Neural progenitor cell (in vitro differentiated cells): Measurements from ENCODE around the gene TRMT61B. TPM values are rescaled to one million over a fixed set of nuclear protein-coding genes. Genes with fewer than 3 reads are reported as not detected.

Source experiments
- DNase-seq: peaks from one replicate; pipeline ENCODE4 v3.0.0-alpha.2; 2016; ENCODE audit warnings: low spot score
- H2AFZ ChIP-seq: fragments of 200-600 bp; sonication (generic); replicated peaks from 2 replicates; pipeline ENCODE4 v1.6.1; 2016; ENCODE audit warnings: antibody characterized with exemption
- H3F3A ChIP-seq: fragments of 200-600 bp; sonication (generic); 2 replicates; pipeline ENCODE4 v1.6.1; 2016; ENCODE audit warnings: antibody characterized with exemption, low read depth
- H3K27ac ChIP-seq: fragments of 200-600 bp; sonication (generic); 2 replicates; pipeline ENCODE4 v1.5.1; 2016; ENCODE audit warnings: mild to moderate bottlenecking
- H3K27me3 ChIP-seq: fragments of 200-600 bp; sonication (generic); 2 replicates; pipeline ENCODE4 v1.6.1; 2016; ENCODE audit warnings: mild to moderate bottlenecking, moderate library complexity
- H3K36me3 ChIP-seq: fragments of 200-600 bp; sonication (generic); 2 replicates; pipeline ENCODE4 v1.5.1; 2016
- H3K4me1 ChIP-seq: fragments of 200-600 bp; sonication (generic); 2 replicates; pipeline ENCODE4 v1.6.1; 2016; ENCODE audit warnings: mixed run types
- H3K4me2 ChIP-seq: fragments of 200-600 bp; sonication (generic); 2 replicates; pipeline ENCODE4 v1.6.1; 2016
- H3K4me3 ChIP-seq: fragments of 200-600 bp; sonication (generic); 2 replicates; pipeline ENCODE4 v1.5.1; 2016
- H3K79me2 ChIP-seq: fragments of 200-600 bp; sonication (generic); 2 replicates; pipeline ENCODE4 v1.6.1; 2016; ENCODE audit warnings: low read depth
- H3K9ac ChIP-seq: fragments of 200-600 bp; sonication (generic); 2 replicates; pipeline ENCODE4 v1.6.1; 2016
- H3K9me3 ChIP-seq: fragments of 200-600 bp; sonication (generic); 2 replicates; pipeline ENCODE4 v1.5.1; 2016; ENCODE audit warnings: low read depth
- H4K20me1 ChIP-seq: fragments of 200-600 bp; sonication (generic); 2 replicates; pipeline ENCODE4 v1.6.1; 2016; ENCODE audit warnings: low read depth
- H3K27ac Mint-ChIP-seq: 3 replicates; pipeline ENCODE4 v1.8.0; 2021; ENCODE audit warnings: mixed read lengths
- H3K27me3 Mint-ChIP-seq: 2 replicates; pipeline ENCODE4 v1.8.0; 2022; ENCODE audit warnings: low read depth, mild to moderate bottlenecking, inconsistent platforms, moderate library complexity, mixed read lengths; ENCODE audit not compliant: insufficient read depth
- H3K36me3 Mint-ChIP-seq: 3 replicates; pipeline ENCODE4 v1.8.0; 2021; ENCODE audit warnings: mixed read lengths
- H3K4me1 Mint-ChIP-seq: 3 replicates; pipeline ENCODE4 v1.8.0; 2021; ENCODE audit warnings: mixed read lengths
- H3K4me3 Mint-ChIP-seq: 3 replicates; pipeline ENCODE4 v1.8.0; 2021; ENCODE audit warnings: mild to moderate bottlenecking, moderate library complexity, mixed read lengths
- H3K9me3 Mint-ChIP-seq: 3 replicates; pipeline ENCODE4 v1.8.0; 2020; ENCODE audit warnings: mixed read lengths
- EZH2 ChIP-seq: fragments of 200-600 bp; sonication (generic); IDR thresholded peaks from 2 replicates; pipeline ENCODE4 v1.6.1; 2017; ENCODE audit warnings: antibody characterized with exemption, mild to moderate bottlenecking, moderate library complexity
- EZH2phosphoT487 ChIP-seq: fragments of 200-600 bp; sonication (generic); IDR thresholded peaks from 2 replicates; pipeline ENCODE4 v1.6.1; 2017; ENCODE audit warnings: antibody characterized with exemption
- total RNA-seq: library from RNA; depleted of rRNA; stranded (reverse); fragments of >200 nt; gene quantifications from 2 replicates; pipeline ENCODE4 v1.2.3, GENCODE V29; 2015; ENCODE audit warnings: low replicate concordance
- TF ChIP-seq, protein P1 (sequence below): fragments of 200-600 bp; sonication (generic); IDR thresholded peaks from 2 replicates; pipeline ENCODE4 v1.5.1; 2017; ENCODE audit warnings: antibody characterized with exemption, mild to moderate bottlenecking

Gene TRMT61B
- total RNA-seq, 1 donor from 2014 or later = 23.9 TPM

DNA sequence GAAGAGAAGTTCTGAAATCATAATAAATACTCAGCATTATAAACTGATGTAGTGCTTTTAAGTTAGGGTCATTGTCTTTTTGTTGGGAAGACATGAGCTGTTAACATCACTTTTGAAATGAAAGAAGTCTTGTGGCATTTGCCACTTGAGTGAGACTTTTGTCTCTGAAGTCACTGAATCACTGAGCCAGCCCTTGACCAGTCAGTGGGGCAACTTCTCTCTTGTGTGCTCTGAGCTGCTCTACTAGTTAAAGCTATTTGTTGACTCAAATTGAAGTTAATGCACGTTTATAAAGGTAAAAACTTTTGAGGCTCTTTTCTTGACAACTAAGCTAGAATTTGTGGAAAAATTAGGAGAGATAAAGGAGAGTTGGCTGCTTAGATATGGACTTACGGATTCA lies 31.1 kb upstream of the TRMT61B start:
- Histone ChIP-seq H3K9ac (no peak overlapping the region), H3K4me2 (peak overlapping the region; percentile 10), H2AFZ (no peak overlapping the region), H3K36me3 (peaks cover 5% of the 10 kb centered on the region), H3K79me2 (peaks cover 100% of the 10 kb centered on the region), H3F3A (no peaks in the 10 kb centered on the region), H3K27ac (peak overlapping the region; percentile 22), H4K20me1 (peaks cover 91% of the 10 kb centered on the region), H3K4me3 (no peak overlapping the region), H3K9me3 (no peaks in the 10 kb centered on the region), H3K4me1 (peaks cover 17% of the 10 kb centered on the region), H3K27me3 (no peaks in the 10 kb centered on the region)
- Mint-ChIP-seq H3K27ac (no peak overlapping the region), H3K27me3 (no peaks in the 10 kb centered on the region), H3K4me3 (no peak overlapping the region), H3K4me1 (peaks cover 14% of the 10 kb centered on the region), H3K36me3 (peaks cover 7% of the 10 kb centered on the region), H3K9me3 (no peaks in the 10 kb centered on the region)
- TF ChIP-seq EZH2 (no peak), EZH2phosphoT487 (no peak)
- TF ChIP-seq, protein P1, sequence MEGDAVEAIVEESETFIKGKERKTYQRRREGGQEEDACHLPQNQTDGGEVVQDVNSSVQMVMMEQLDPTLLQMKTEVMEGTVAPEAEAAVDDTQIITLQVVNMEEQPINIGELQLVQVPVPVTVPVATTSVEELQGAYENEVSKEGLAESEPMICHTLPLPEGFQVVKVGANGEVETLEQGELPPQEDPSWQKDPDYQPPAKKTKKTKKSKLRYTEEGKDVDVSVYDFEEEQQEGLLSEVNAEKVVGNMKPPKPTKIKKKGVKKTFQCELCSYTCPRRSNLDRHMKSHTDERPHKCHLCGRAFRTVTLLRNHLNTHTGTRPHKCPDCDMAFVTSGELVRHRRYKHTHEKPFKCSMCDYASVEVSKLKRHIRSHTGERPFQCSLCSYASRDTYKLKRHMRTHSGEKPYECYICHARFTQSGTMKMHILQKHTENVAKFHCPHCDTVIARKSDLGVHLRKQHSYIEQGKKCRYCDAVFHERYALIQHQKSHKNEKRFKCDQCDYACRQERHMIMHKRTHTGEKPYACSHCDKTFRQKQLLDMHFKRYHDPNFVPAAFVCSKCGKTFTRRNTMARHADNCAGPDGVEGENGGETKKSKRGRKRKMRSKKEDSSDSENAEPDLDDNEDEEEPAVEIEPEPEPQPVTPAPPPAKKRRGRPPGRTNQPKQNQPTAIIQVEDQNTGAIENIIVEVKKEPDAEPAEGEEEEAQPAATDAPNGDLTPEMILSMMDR = no peak
- DNase-seq = peak; percentile 23

DNA sequence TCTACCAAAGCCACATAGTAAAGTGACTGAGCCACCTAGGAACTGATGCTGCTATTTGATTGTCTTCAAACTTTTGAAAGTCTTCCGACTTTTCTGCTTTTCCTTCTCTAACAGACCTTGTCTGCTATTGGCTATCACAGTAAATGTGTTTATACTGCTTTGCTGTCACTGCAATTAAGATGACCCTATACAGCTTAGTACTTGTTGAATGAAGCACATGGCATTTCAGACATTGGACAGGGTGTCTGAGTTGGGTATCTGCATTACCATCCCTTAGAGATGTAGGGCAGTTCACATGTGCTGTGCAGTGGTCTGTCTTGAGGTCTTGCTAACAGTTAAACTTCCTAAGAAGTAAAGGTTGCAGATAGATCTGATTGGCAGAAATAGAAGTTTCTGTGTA lies 27.9 kb upstream of the TRMT61B start:
- no peak overlapping the region for H3K9ac ChIP-seq
- no peak overlapping the region for H3K4me3 Mint-ChIP-seq
- no peaks in the 10 kb centered on the region for H3K27me3 Mint-ChIP-seq
- H3K36me3 Mint-ChIP-seq = no peaks in the 10 kb centered on the region
- H4K20me1 ChIP-seq = peaks cover 81% of the 10 kb centered on the region
- H3K27ac ChIP-seq = no peak overlapping the region
- no peaks in the 10 kb centered on the region for H3K9me3 ChIP-seq
- H2AFZ ChIP-seq = no peak overlapping the region
- H3K36me3 ChIP-seq = peaks cover 3% of the 10 kb centered on the region
- DNase-seq = no peak
- peaks cover under 1% of the 10 kb centered on the region for H3K27me3 ChIP-seq
- H3K79me2 ChIP-seq = peaks cover 86% of the 10 kb centered on the region
- peak overlapping the region; percentile 96 for H3K4me2 ChIP-seq
- no peak overlapping the region for H3K4me3 ChIP-seq
- H3K9me3 Mint-ChIP-seq = no peaks in the 10 kb centered on the region
- H3K4me1 ChIP-seq = peaks cover 17% of the 10 kb centered on the region
- H3F3A ChIP-seq = peaks cover 5% of the 10 kb centered on the region
- TF ChIP-seq, protein P1 = no peak
- TF ChIP-seq EZH2 = no peak
- no peak for TF ChIP-seq EZH2phosphoT487
- H3K27ac Mint-ChIP-seq = no peak overlapping the region
- peaks cover 19% of the 10 kb centered on the region for H3K4me1 Mint-ChIP-seq

DNA sequence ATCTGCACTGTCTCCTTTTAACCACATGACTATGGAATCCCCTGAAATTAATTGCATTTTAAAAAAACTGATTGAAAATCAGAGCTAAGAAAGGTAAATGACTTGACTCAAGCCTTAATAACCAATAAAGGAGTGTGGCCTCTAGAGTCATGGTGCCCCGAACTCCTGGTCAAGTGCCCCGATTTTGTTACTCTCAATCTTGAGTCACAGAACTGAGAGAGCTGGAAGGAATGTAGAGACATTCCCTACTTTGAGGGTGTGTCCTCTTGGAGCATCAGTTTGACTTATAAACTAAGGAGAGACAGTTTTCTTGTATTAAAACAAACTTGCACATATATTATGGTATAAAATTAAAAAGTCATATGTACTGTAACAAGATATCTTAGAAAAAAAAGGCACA lies 26.8 kb upstream of the TRMT61B start:
- Histone ChIP-seq H2AFZ (no peak overlapping the region), H3K27me3 (peaks cover 12% of the 10 kb centered on the region), H3F3A (peaks cover 7% of the 10 kb centered on the region), H3K9ac (no peak overlapping the region), H3K4me1 (peaks cover 17% of the 10 kb centered on the region), H3K4me2 (peak overlapping the region; percentile 96), H3K79me2 (peaks cover 75% of the 10 kb centered on the region), H4K20me1 (peaks cover 70% of the 10 kb centered on the region), H3K4me3 (peak overlapping the region; percentile 94), H3K27ac (no peak overlapping the region), H3K36me3 (no peaks in the 10 kb centered on the region), H3K9me3 (no peaks in the 10 kb centered on the region)
- Mint-ChIP-seq H3K4me3 (peak overlapping the region; percentile 42), H3K27me3 (no peaks in the 10 kb centered on the region), H3K4me1 (peaks cover 19% of the 10 kb centered on the region), H3K9me3 (no peaks in the 10 kb centered on the region), H3K36me3 (no peaks in the 10 kb centered on the region), H3K27ac (no peak overlapping the region)
- TF ChIP-seq EZH2 = no peak
- TF ChIP-seq, protein P1 = no peak
- TF ChIP-seq EZH2phosphoT487 = no peak
- no peak for DNase-seq
